ENCODE results near the gene PGF.

GRCh38 chr14:74949859-74950573 is 5.4 kb downstream of the PGF start:
- TF ChIP-seq, protein P1, sequence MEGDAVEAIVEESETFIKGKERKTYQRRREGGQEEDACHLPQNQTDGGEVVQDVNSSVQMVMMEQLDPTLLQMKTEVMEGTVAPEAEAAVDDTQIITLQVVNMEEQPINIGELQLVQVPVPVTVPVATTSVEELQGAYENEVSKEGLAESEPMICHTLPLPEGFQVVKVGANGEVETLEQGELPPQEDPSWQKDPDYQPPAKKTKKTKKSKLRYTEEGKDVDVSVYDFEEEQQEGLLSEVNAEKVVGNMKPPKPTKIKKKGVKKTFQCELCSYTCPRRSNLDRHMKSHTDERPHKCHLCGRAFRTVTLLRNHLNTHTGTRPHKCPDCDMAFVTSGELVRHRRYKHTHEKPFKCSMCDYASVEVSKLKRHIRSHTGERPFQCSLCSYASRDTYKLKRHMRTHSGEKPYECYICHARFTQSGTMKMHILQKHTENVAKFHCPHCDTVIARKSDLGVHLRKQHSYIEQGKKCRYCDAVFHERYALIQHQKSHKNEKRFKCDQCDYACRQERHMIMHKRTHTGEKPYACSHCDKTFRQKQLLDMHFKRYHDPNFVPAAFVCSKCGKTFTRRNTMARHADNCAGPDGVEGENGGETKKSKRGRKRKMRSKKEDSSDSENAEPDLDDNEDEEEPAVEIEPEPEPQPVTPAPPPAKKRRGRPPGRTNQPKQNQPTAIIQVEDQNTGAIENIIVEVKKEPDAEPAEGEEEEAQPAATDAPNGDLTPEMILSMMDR (IDR thresholded peaks at IDR 0.05; ENCODE audit: insufficient read depth, low read length): no peak
- no peak for TF ChIP-seq GABPA (IDR thresholded peaks at IDR 0.05; ENCODE audit: low read depth)
- TF ChIP-seq, protein P2, sequence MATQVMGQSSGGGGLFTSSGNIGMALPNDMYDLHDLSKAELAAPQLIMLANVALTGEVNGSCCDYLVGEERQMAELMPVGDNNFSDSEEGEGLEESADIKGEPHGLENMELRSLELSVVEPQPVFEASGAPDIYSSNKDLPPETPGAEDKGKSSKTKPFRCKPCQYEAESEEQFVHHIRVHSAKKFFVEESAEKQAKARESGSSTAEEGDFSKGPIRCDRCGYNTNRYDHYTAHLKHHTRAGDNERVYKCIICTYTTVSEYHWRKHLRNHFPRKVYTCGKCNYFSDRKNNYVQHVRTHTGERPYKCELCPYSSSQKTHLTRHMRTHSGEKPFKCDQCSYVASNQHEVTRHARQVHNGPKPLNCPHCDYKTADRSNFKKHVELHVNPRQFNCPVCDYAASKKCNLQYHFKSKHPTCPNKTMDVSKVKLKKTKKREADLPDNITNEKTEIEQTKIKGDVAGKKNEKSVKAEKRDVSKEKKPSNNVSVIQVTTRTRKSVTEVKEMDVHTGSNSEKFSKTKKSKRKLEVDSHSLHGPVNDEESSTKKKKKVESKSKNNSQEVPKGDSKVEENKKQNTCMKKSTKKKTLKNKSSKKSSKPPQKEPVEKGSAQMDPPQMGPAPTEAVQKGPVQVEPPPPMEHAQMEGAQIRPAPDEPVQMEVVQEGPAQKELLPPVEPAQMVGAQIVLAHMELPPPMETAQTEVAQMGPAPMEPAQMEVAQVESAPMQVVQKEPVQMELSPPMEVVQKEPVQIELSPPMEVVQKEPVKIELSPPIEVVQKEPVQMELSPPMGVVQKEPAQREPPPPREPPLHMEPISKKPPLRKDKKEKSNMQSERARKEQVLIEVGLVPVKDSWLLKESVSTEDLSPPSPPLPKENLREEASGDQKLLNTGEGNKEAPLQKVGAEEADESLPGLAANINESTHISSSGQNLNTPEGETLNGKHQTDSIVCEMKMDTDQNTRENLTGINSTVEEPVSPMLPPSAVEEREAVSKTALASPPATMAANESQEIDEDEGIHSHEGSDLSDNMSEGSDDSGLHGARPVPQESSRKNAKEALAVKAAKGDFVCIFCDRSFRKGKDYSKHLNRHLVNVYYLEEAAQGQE (IDR thresholded peaks at IDR 0.05; ENCODE audit: insufficient replicate concordance, low read depth): no peak
- no peak for TF ChIP-seq SPI1 (IDR thresholded peaks at IDR 0.05; ENCODE audit: borderline replicate concordance, low read depth)
- TF ChIP-seq POLR2AphosphoS5 (IDR thresholded peaks at IDR 0.05; ENCODE audit: low read depth): no peak

Data from HL-60 (cell line).